ENCODE measurements around the gene XPC.

The XPC gene

GRCh38 chr3:14172496-14172895 is 5.9 kb downstream of the XPC start:
- TF ChIP-seq EZH2phosphoT487 (IDR thresholded peaks at IDR 0.05; ENCODE audit: low read depth) (no peak), CTCF (IDR thresholded peaks at IDR 0.05; ENCODE audit: low read depth, low read length) (no peak)
- Histone ChIP-seq H3K79me2 (ENCODE audit: low read length) (peaks cover 41% of the 10 kb centered on the region), H3K9ac (ENCODE audit: low read length) (no peak overlapping the region), H3K27me3 (ENCODE audit: low read depth, low read length) (no peaks in the 10 kb centered on the region), H3K4me3 (ENCODE audit: low read length) (no peak overlapping the region), H3K4me1 (ENCODE audit: low read length) (peaks cover 17% of the 10 kb centered on the region), H3K4me2 (ENCODE audit: low read length) (no peak overlapping the region), H3K27ac (ENCODE audit: low read length) (no peak overlapping the region), H3K36me3 (replicated peaks; ENCODE audit: low read depth, low read length) (peaks cover 47% of the 10 kb centered on the region), H3K9me3 (ENCODE audit: insufficient read depth, low read length) (no peaks in the 10 kb centered on the region), H2AFZ (ENCODE audit: low read depth, low read length) (no peak overlapping the region), H4K20me1 (ENCODE audit: insufficient read depth, low read length) (peaks cover 18% of the 10 kb centered on the region)

- H3K36me3 ChIP-seq (replicated peaks; ENCODE audit: low read depth, low read length), result peaks cover 62% of the 10 kb centered on the region
- H3K4me1 ChIP-seq (ENCODE audit: low read length), result peaks cover 5% of the 10 kb centered on the region
- no peak overlapping the region for H3K27ac ChIP-seq (ENCODE audit: low read length)
- H3K9ac ChIP-seq (ENCODE audit: low read length), result no peak overlapping the region
- H4K20me1 ChIP-seq (ENCODE audit: insufficient read depth, low read length), result peaks cover 18% of the 10 kb centered on the region
- H3K4me3 ChIP-seq (ENCODE audit: low read length), result no peak overlapping the region
- TF ChIP-seq CTCF (IDR thresholded peaks at IDR 0.05; ENCODE audit: low read depth, low read length), result no peak
- TF ChIP-seq EZH2phosphoT487 (IDR thresholded peaks at IDR 0.05; ENCODE audit: low read depth), result no peak
- H3K79me2 ChIP-seq (ENCODE audit: low read length), result peaks cover 23% of the 10 kb centered on the region
- H2AFZ ChIP-seq (ENCODE audit: low read depth, low read length), result no peak overlapping the region
- no peaks in the 10 kb centered on the region for H3K9me3 ChIP-seq (ENCODE audit: insufficient read depth, low read length)
- no peaks in the 10 kb centered on the region for H3K27me3 ChIP-seq (ENCODE audit: low read depth, low read length)
- H3K4me2 ChIP-seq (ENCODE audit: low read length), result no peak overlapping the region
Measured at GRCh38 chr3:14170531-14171159, 7.8 kb downstream of the XPC start.

GRCh38 chr3:14169871-14170270 is 8.5 kb downstream of the XPC start:
- no peak overlapping the region for H3K27ac ChIP-seq (ENCODE audit: low read length)
- no peaks in the 10 kb centered on the region for H3K9me3 ChIP-seq (ENCODE audit: insufficient read depth, low read length)
- peaks cover 69% of the 10 kb centered on the region for H3K36me3 ChIP-seq (replicated peaks; ENCODE audit: low read depth, low read length)
- H3K4me3 ChIP-seq (ENCODE audit: low read length), result no peak overlapping the region
- TF ChIP-seq EZH2phosphoT487 (IDR thresholded peaks at IDR 0.05; ENCODE audit: low read depth) (no peak), CTCF (IDR thresholded peaks at IDR 0.05; ENCODE audit: low read depth, low read length) (no peak)
- H2AFZ ChIP-seq (ENCODE audit: low read depth, low read length), result no peak overlapping the region
- no peak overlapping the region for H3K9ac ChIP-seq (ENCODE audit: low read length)
- no peak overlapping the region for H3K4me2 ChIP-seq (ENCODE audit: low read length)
- peaks cover 15% of the 10 kb centered on the region for H3K79me2 ChIP-seq (ENCODE audit: low read length)
- H3K4me1 ChIP-seq (ENCODE audit: low read length), result no peaks in the 10 kb centered on the region
- no peaks in the 10 kb centered on the region for H3K27me3 ChIP-seq (ENCODE audit: low read depth, low read length)
- H4K20me1 ChIP-seq (ENCODE audit: insufficient read depth, low read length), result peaks cover 12% of the 10 kb centered on the region

- no peak overlapping the region for H3K4me2 ChIP-seq (ENCODE audit: low read length)
- H3K4me1 ChIP-seq (ENCODE audit: low read length), result no peaks in the 10 kb centered on the region
- no peak for TF ChIP-seq EZH2phosphoT487 (IDR thresholded peaks at IDR 0.05; ENCODE audit: low read depth)
- no peak for TF ChIP-seq CTCF (IDR thresholded peaks at IDR 0.05; ENCODE audit: low read depth, low read length)
- peaks cover 74% of the 10 kb centered on the region for H3K36me3 ChIP-seq (replicated peaks; ENCODE audit: low read depth, low read length)
- H3K9ac ChIP-seq (ENCODE audit: low read length), result no peak overlapping the region
- no peaks in the 10 kb centered on the region for H3K27me3 ChIP-seq (ENCODE audit: low read depth, low read length)
- no peak overlapping the region for H2AFZ ChIP-seq (ENCODE audit: low read depth, low read length)
- no peaks in the 10 kb centered on the region for H3K9me3 ChIP-seq (ENCODE audit: insufficient read depth, low read length)
- peaks cover 10% of the 10 kb centered on the region; the same call in 1 of the 2 replicates for H4K20me1 ChIP-seq (ENCODE audit: insufficient read depth, low read length)
- no peak overlapping the region for H3K4me3 ChIP-seq (ENCODE audit: low read length)
- H3K79me2 ChIP-seq (ENCODE audit: low read length), result peaks cover 11% of the 10 kb centered on the region
- no peak overlapping the region for H3K27ac ChIP-seq (ENCODE audit: low read length)
Measured at GRCh38 chr3:14169435-14169834, 9.0 kb downstream of the XPC start.

Measured in OCI-LY3 (cell line).